RPMI8226 (cell line): ENCODE data around the gene NR2F2.

ENCODE experiments used
- DNase-seq: peaks from one replicate; pipeline ENCODE4 v3.0.0-alpha.2; 2015

Gene NR2F2

DNA sequence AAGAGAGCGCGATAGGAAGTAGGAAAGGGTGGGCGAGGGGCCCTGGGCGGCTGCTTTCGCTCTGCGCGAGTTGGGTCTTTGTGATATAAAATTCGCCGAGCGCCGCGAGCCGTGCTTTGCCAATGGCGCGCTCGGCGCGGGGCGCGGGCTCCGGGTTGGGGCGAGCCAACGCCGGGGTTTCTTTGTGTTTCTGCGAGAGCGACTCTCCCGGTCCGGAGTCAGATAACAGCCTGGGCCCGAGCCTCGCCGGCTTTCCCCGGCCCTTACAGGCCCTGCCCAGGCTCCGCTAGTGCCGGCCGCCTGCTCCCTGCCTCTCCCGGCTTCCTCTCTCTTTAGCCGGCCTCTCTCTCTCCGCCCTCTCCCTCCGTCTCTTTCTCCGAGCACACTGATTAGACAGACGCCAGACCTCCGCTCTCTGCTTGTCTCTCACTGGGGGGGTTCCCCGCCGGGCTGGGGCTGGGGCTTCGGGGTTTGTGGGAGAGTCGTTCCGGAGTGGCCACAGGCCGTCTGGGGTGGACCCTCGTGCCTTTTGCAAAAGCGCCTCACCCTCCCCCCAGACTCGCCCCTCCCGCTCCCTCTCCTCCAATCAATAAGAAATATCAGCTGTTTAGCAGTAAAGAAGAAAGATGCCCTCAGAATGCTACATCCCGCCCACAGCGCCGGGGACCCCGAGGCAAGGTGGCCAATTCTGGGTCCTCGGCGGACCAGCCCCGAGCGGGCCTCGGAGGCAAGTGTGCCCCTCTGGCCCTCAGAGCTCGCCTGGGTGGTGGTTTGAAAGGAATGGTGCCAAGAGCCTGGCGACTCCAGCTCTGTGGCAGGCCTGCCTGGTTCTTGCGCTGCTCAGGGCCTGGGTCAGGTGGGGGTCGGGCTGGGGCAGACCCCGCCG lies 2.9 kb downstream of the NR2F2 start:
- no peak for DNase-seq

DNA sequence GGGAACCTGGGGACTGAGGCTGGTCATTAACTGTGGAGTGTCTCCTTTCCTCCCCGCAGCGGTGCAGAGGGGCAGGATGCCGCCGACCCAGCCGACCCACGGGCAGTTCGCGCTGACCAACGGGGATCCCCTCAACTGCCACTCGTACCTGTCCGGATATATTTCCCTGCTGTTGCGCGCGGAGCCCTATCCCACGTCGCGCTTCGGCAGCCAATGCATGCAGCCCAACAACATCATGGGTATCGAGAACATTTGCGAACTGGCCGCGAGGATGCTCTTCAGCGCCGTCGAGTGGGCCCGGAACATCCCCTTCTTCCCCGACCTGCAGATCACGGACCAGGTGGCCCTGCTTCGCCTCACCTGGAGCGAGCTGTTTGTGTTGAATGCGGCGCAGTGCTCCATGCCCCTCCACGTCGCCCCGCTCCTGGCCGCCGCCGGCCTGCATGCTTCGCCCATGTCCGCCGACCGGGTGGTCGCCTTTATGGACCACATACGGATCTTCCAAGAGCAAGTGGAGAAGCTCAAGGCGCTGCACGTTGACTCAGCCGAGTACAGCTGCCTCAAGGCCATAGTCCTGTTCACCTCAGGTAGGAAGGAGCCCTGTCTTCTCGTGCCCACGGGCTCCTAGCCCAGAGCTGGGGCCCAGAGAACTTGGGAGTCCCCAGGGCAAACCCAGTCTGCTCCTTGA lies 3.7 kb downstream of the NR2F2 start:
- no peak for DNase-seq

DNA sequence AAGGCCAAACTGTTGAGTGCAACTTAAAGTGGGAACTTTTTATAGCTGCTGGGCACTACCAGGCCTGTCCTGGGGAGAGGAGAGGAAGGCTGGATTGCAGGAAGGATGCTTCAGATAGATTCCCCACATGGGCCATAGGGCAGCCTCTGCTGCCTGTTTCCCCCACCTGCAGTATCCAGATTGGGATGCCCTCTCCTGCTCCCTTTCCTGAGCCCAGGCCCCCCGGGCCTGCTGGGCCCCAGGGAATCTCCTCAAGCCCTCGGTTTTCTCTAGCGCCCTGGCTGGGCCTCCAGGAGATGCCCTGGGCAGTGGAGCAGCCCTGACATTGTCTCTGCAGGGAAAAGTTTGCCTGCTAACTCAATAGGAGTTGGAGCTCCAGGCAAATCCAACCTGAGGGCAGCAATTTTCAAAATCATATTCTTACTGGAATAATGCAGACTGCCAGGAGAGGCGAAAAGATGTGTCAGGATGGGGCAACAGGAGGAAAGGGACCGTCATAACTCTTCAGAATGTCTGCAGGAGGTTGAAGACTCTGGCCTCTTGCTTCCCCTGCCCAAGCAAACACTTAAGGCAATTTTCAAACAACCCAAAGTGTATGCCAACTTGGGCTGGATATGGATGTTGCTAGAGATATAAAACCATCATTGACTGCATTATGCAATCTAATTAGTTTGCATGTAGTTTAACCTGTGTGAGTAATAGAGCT lies 4.4 kb downstream of the NR2F2 start:
- DNase-seq: no peak

DNA sequence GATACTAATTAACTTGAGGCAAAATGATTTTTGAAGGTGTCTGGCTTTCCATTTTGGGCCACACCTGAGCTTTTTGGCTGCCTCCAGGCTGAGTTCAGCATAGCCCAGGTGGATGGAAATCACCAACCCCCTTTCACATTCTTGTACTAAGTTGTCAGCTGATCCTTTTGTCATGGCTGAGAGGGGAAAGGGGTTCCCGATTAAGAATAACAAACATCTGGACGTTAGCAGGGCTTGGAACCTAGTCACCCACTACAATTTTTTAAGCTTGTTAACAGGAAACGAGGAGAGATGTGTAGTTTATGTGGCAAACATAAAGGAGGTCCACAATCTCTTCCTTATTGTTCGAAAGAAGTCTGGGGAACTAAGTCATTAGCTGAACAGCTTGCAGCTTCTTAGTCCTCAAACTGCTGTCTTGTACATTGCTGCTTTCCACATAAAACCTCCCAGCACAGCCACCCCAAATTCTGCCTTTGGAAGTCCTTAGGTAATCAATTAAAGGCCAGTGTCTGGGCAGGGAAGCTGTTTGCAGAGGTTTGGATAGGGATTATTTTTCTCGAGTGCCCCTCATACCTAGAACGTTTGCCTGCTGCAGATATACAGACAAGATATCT lies 5.0 kb downstream of the NR2F2 start:
- DNase-seq: no peak

DNA sequence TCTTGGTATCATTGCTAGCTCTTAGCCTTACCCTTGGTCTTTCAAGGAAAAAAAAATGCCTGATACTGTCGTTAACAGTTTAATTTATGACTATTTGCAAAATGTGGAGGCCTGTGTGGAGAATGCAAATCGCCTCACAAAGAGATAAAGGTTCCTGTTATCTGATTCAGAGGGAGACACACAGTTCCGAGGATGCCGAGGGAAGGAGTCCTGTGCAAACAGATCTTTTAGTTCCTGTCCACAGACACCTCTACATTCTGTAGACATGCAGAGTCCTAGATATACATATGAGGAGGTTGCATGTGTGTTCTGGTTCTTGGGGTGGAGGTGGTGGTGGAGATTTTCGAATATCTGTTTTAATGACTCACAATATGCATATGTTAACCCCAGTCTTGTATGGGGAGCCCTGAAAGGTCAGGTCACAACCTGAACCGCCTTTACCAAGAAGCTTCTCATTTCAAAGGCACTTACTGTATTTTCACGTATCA lies 5.7 kb downstream of the NR2F2 start:
- DNase-seq: no peak

DNA sequence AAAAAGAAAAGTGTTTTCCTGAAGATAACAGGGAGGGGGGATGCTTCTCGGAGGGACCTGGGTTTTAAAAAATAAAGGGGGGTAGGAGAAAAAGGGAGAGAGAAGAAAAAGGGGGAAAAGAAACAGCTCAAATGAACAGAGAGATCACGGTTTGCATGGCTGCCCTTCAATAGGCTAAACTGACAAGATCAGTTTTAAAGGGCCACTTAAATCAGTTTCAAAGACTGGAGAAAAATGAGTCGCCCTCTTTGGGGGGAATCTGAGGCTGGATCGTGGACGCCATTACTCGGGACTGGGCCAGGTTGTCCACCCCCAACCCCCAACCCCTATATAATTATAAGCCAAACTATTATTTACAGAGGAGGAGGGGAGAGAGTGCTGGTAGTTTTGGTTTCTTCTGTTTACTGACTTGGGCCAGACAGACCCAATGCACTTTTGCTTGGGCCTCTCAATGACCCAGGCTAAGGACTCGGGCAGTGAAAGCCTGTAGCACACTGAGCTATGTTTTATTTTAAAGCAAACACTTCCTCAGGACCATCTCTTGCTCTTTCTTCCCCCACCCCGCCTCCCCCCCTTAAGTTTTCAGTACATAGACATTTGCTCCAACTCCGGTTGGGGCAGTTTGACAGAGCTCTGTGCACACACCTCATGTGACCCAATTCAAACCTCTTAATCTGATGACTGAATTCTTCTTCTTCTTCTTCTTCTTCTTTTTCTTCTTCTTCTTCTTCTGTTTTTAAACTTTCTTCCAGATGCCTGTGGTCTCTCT lies 6.3 kb downstream of the NR2F2 start:
- no peak for DNase-seq

DNA sequence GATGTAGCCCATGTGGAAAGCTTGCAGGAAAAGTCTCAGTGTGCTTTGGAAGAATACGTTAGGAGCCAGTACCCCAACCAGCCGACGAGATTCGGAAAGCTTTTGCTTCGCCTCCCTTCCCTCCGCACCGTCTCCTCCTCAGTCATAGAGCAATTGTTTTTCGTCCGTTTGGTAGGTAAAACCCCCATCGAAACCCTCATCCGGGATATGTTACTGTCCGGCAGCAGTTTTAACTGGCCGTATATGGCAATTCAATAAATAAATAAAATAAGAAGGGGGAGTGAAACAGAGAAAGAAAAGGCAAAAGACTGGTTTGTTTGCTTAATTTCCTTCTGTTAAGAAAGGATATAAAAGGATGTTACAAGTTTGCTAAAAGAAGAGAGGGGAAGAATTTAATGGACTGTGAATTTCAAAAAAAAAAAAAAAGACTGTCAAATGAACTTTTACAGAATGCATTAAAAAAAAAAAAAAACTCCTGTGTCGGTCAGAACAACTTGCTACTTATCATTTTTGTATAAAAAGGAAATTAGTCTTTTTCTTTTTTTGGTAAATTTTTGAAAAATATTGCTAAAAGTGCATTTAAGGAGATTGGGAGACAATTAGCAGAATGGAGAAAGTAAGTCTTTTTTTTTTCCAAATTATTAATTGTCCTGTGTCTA lies 7.0 kb downstream of the NR2F2 start:
- no peak for DNase-seq

DNA sequence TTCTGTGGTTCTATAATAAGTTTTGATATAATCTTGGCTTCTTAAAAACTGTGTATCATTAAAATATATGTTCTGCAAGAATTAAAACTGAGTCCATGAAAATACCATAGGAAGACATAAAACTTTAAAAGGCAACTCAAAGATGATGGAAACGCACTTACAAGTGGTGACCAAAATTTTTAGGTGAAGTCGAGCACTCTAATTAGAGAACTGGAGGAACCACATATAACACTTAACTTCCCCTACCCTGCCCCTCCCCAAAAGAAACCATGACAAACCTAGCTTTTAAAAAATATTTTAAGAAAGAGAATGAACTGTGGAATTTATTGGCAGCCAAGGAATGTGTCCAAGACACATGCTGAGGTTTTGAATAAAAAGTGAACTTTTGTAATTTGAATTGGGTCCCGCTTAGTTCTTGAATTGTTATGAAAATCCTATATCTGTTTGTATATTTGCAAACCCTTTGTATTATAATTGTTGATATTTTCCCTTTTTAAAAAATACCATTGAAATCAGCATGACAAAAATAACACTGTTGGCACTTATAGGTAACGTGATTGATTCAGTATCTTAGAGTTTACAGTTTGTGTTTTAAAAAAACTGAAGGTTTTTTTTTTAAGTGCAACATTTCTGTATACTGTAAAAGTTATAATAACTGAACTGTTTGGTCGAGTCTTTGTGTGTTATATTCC lies 7.7 kb downstream of the NR2F2 start:
- no peak for DNase-seq

DNA sequence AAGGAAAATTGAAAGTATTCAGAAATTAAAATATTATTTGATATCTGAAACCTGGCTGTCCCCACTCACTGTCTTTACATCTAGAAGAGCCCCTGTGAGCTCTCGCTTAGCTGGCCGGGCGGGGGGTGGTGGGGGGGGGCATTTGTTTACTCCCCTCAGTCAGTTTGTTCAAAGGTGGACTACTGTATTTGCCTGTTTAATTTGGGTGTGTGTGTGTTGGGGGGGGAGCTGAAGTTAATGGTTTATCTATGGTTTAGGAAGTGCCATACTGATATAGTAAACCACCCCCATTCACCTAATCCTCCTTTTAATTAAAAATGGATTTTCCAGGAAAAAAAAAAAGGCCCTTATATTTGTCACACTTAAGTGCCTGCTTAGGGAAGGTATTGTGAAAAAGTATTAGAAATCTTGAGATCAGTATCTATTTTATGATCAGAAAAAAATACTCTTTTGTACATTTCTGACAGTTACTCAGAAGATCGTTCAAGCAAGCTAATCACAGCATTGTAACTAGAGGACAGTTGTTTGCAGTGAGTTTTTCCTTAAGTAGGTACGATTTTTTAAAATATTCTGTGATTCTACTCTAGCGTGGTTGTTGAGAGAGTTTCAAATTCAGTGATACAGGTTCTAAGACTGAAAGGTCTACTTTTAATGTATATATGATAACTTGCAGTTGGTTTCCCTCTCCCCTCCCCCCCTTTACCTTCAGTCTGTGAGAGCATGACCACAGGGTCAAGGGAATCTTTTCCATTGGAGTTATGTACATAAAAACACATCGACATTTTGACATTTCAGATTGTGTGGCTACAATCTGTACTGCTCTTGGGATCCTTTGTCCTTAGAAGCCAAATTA lies 8.5 kb downstream of the NR2F2 start:
- no peak for DNase-seq

DNA sequence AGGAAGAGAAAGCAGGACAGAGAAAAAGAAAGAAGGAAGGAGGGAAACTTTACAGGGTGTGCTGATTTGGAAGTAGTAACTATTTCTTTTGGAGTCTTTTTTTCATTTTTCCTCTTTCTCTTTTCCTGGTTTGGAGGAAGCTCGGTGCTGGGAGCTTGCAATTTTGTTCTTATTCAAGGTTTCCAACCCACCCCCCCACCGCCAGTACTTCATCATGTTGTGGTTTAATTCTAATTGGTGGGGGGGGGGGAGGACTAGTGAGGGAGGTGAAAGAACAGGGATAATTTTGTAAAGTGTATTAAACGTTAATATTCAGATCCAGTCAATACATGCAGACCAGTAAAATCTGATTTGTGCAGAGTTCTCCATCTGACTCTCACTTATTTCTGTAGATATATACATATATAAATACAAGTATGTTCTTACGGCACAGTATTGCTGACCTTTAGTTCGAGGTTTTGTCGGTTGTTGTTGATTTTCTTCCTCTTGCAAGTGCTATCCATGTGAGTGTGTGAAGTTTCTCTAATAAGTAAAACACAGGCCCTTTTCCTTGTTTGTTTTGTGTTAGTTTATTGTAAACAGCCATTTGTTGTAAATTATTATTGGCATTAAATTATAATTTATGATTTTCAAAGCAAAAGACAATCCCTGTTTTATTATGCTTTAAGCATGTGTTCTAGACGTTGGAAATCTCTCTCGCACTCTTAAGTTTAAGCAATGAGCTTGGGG lies 9.3 kb downstream of the NR2F2 start:
- DNase-seq: no peak

DNA sequence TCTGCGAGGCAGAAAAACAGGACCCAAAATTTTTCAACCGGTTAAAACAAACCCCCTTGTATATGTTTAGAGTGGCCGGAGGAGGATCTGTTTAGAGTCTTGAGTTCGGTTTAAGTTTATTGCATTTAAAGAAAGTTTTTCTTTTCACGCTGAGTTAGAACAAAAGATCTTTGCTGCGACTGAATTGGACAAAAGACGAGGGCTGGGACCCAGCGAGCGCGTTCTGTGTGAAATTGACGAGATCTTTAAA lies 9.8 kb downstream of the NR2F2 start:
- DNase-seq: no peak

DNA sequence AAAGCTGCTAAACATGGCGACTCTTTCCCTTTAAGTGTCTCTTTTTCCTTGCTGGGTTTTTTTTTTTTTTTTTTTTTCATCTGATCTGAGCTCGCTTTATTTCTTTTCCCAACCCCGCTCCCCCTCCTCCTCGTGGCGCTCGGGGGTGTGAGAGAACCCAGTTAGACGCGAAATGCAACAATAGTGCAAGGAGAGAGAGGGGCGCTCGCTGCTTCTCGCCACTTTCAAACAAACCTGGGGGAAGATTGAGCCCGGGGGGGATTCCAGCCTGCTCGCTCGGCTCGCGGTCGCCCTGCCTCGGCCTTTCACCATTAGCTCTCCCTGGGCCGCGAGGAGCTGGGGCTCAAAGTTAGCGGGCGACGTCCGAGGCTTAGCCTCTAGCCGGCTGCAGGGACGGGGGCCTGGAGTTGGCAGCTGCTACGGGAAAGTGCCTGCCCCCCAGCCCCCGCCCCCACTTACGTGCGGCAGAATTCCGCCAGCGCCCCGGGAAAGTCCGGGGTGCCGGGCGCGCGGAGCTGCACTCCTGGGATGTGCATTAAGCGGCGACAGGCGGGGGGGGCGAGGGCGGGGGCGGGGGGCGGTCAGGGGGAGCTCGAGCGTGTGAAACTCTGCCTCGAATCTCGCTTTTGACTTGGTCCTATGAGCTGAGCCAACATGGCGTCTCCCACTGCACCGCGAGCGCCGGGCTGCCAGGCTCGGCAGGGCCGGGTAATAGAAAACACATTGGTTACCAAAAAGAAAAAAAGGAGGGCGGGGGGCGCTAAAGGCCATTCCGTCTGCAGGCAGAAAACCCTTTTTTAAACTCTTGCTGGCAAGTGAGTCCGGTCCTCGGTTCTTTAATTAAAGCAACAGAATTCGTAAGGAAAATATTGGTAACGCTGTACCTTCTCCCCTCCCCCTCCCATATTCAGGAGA lies 10.4 kb downstream of the NR2F2 start:
- DNase-seq: no peak

DNA sequence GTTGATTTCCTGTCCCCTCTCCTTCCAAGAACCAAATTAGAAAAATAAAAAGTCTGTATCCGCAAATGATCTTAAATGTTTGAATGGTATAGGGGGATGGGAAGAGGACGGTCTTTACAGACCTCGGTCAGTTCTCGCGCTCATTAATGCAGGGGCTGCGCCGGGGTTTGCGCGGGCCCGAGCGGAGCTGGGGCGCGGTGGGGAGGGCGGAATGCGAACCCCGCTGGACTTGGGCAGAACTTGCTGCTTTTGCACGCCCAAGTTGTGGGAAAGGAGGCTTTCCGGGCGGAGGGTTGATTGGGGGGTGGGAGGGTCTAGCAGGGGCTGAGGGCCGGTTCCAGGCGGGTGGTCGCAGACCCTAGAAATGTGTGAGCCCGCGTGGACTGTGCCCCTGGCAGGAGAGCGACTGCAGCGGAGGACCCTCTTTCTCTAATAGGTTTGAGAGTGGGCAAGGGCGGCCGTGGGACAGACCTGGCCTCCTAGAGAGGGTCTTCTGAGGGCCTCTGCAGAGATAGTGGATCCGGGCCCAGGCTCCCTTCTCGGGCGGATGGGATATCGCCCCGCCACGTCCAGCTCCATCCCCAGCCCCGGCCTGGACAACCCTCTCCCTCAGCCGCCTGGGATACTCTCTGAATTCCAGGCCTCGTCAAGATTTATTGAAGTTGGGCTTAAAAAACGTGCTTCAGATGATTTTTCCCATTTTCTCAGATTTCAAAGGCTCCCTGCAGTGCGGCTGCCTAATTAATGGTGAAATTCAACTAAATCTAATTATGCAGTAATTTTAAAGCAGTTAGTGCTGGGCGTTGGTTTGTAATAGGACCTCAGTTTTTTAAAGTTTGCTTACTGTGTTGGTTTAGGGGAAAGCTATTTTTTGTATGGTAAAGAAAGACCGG lies 11.3 kb downstream of the NR2F2 start:
- no peak for DNase-seq

DNA sequence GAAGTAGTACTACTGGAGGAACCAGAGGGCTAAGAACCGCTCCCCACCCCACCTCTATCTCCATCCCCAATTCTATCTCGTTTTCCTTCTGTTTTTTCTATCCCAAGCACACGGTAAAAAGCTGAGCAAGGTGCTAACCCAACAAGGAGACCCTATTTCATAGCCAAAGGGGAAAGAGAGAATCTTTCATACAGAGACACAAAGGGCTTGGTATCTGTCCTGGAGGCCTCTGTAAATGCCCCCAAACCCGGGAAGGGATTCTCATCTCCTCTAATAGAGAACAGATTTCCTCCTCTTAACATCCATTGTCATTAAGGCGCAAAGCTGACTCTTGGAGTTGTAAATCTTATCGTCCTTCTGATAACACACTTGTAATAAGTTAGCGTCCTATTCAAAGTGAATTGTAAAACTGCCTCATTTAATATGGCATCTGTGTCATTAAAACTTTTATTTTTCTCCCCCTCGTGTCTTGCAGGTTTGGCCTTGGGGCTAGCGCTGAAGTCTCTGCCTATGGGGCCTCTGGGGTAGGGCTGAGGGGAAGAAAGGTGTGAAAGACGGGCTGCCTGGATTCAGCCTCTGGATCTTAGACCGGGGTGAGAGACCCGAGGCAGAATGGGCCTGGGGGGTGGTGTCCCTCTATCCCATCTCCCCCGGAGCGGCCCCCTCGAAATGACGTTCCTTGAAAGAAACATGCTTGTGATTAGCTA lies 12.1 kb downstream of the NR2F2 start:
- no peak for DNase-seq

DNA sequence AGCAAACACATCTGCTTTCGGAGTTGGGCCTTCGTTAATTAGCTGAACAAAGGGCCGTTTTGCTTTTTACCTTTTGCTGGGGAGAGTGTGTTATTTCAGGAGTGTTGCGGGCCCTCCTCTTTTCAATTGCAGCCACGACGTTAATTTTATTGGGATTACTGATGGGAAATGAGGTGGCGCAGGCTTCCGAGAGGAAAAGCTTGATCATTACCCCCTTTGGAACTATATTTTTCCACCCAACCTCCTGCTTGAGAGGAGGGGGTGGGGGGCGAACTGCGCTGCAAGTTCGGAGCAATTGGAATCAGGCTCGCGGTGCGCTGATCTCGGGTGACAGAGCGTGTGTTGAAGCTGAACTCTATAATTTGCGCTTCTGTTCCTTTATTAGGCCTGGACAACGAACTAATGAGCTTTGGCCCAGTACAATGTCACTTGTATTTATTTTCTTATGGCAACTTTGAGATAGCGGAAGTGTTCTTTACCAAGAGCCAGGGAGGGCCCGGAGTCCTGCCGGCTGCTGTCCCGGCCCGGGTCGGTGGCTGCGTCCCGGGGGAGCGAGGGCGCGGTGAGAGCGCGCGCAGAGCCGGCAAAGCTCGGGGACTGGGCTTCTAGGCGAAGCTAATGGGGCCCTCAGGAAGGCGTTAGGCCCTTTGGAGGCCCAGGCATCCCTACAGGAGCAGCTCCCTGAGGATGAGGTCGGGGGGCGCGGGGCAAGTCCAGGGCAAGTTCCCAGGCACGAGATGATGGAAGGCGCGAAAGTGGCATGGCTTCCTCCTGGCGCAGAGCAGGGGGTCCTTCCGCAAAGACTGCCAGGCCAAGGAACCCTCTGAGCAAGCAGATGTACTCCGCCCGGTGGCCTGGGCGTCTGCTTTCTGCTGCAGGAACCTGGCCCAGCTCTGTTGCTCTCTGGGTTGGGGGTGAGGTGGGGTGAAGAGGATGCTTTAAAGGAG lies 12.9 kb downstream of the NR2F2 start:
- DNase-seq: no peak
